Right ventricle myocardium inferior (tissue), 1 donor: ENCODE results near the gene CEP85L. TPM values are rescaled to one million over a fixed set of nuclear protein-coding genes. Genes with fewer than 3 reads are reported as not detected.

Source experiments
- ATAC-seq: fragments of 200-7000 bp; cut with Tn5 transposase; one replicate; pipeline ENCODE4 v1.9.1; 2020; ENCODE audit warnings: mild to moderate bottlenecking, moderate library complexity
- DNase-seq: peaks from one replicate; pipeline ENCODE4 v3.0.0; 2021; ENCODE audit errors: missing footprints
- intact Hi-C: fragments of 100-400 bp; cut with DNase I; formaldehyde crosslinking; loops from one replicate; pipeline ENCODE4 v1.11.0; 2022
- total RNA-seq: library from RNA; stranded (reverse); fragmentation: NEBNext Ultra II Directional; extraction: Animal tissue kit (Norgen Biotek cat#: 25700); gene quantifications from one replicate; pipeline ENCODE4 v1.2.1, GENCODE V29; 2021
- donor health status: DM: no; HTN: yes; CAD: no; lungs with severe emphysema.

The CEP85L gene
- total RNA-seq, 1 donor from 2014 or later: 16.7 TPM

- DNase-seq (no peak), ATAC-seq (no peak)
- intact Hi-C loops: loop anchor here (10.0 kb wide), 2 partner anchors 615 to 1235 kb away; no protein-coding TSS in a partner anchor
Observed at GRCh38 chr6:118589649-118590365, 61.6 kb downstream of the CEP85L start.

GRCh38 chr6:118589186-118589585 lies 62.2 kb downstream of the CEP85L start:
- intact Hi-C loops: loop anchor here (10.0 kb wide), 2 partner anchors 614 to 1234 kb away; no protein-coding TSS in a partner anchor
- ATAC-seq (no peak), DNase-seq (no peak)

GRCh38 chr6:118588626-118589025 lies 62.8 kb downstream of the CEP85L start:
- DNase-seq: no peak
- intact Hi-C loops: loop anchor here (10.0 kb wide), 2 partner anchors 614 to 1234 kb away; no protein-coding TSS in a partner anchor
- no peak for ATAC-seq

- no peak for ATAC-seq
- intact Hi-C loops: loop anchor here (10.0 kb wide), 2 partner anchors 612 to 1232 kb away; no protein-coding TSS in a partner anchor
- DNase-seq: no peak
Observed at GRCh38 chr6:118586746-118587485, 64.5 kb downstream of the CEP85L start.

- no peak for ATAC-seq
- intact Hi-C loops: loop anchor here (5.0 to 10.0 kb wide), 3 partner anchors 303 to 1230 kb away; no protein-coding TSS in a partner anchor
- no peak for DNase-seq
Observed at GRCh38 chr6:118584911-118585310, 66.5 kb downstream of the CEP85L start.

- intact Hi-C loops: loop anchor here (5.0 to 10.0 kb wide), 3 partner anchors 299 to 1227 kb away; no protein-coding TSS in a partner anchor
- peak; percentile 66 for ATAC-seq
- DNase-seq: no peak
Observed at GRCh38 chr6:118581489-118581959, 69.9 kb downstream of the CEP85L start.

- intact Hi-C loops: loop anchor here (5.0 to 10.0 kb wide), 3 partner anchors 299 to 1226 kb away; no protein-coding TSS in a partner anchor
- ATAC-seq (peak; percentile 88), DNase-seq (no peak)
Observed at GRCh38 chr6:118580585-118581419, 70.6 kb downstream of the CEP85L start.

GRCh38 chr6:118579786-118580185 lies 71.6 kb downstream of the CEP85L start:
- DNase-seq (no peak), ATAC-seq (no peak)
- intact Hi-C loops: loop anchor here (5.0 to 10.0 kb wide), 3 partner anchors 297 to 1225 kb away; no protein-coding TSS in a partner anchor

- DNase-seq (no peak), ATAC-seq (no peak)
- intact Hi-C loops: no loop called here
Observed at GRCh38 chr6:118578617-118579016, 72.8 kb downstream of the CEP85L start.

GRCh38 chr6:118577972-118578371 lies 73.4 kb downstream of the CEP85L start:
- DNase-seq (no peak), ATAC-seq (no peak)
- intact Hi-C loops: no loop called here

GRCh38 chr6:118574051-118574865 lies 77.1 kb downstream of the CEP85L start:
- DNase-seq (no peak), ATAC-seq (no peak)
- intact Hi-C loops: no loop called here

GRCh38 chr6:118571121-118571520 lies 80.3 kb downstream of the CEP85L start:
- intact Hi-C loops: no loop called here
- DNase-seq (no peak), ATAC-seq (no peak)

GRCh38 chr6:118569498-118569897 lies 81.9 kb downstream of the CEP85L start:
- no peak for DNase-seq
- ATAC-seq: no peak
- intact Hi-C loops: no loop called here

- intact Hi-C loops: no loop called here
- DNase-seq: no peak
Observed at GRCh38 chr6:118567974-118568373, 83.4 kb downstream of the CEP85L start.

GRCh38 chr6:118565311-118565960 lies 86.0 kb downstream of the CEP85L start:
- intact Hi-C loops: no loop called here
- no peak for DNase-seq
- ATAC-seq: no peak

More at GRCh38 chr6:118567974-118568373, 83.4 kb downstream of the CEP85L start:
- no peak for ATAC-seq

- DNase-seq: no peak
- ATAC-seq: peak; percentile 56
- intact Hi-C loops: loop anchor here (5.0 kb wide), 1 partner anchor 281 kb away; no protein-coding TSS in a partner anchor
Observed at GRCh38 chr6:118562959-118563358, 88.4 kb downstream of the CEP85L start.

- intact Hi-C loops: loop anchor here (5.0 kb wide), 1 partner anchor 280 kb away; no protein-coding TSS in a partner anchor
Observed at GRCh38 chr6:118562248-118562647, 89.1 kb downstream of the CEP85L start.

More at GRCh38 chr6:118562248-118562647, 89.1 kb downstream of the CEP85L start:
- ATAC-seq (peak; percentile 21), DNase-seq (no peak)
